ENCODE measurements around the gene CLTCL1. TPM values are rescaled to one million over a fixed set of nuclear protein-coding genes. Genes with fewer than 3 reads are reported as not detected.

CLTCL1 gene
- total and polyA plus RNA-seq, 12 donors: 13.0 to 62.8 (median 21.8) TPM

DNA sequence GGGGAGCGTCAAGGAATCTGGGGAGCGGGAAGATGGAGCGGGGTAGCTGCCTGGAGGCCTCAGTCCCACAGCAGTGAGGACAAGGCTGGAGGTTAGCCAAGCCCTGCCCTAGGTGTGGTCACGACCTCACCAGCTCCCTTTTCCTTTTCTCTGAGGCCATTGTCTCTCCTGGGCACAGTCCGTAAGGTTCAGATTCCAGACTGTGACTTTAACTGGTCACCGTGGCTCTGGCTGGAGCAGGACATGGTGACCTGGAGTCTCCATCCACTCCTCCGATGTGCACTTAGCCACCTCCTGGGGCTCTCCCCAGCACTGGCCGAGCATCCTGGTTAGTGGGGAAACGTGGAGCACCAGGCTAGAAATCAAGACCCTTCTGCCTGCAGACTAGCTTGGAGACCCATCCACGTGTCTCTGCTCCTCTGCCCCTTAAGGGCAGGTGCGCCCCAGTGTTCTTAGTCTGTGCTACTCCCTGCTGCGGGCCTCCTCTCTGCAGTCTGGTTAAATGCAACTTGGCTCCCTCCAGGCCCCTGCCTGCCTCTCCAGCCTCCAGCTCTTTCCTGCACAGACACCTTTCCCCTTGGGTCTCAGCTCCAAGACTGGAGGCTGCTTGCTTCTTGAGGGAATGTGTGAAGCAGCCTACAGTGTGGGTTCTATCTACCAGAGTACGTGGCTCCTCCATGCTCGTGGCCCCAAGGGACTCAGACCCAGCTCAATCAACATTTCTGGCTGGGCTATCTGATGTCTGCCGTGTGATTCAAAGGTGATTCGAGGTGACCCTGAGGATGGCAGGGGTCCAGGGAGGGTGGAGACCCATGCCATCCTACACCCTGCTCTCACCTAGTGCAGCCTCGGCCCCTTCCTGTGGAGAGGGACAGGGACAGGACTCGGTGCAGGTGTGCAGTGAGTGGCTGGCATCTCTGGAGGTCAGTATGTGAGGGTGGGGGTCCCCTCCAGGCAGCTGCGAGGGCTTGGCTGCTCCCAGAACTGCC, 118.2 kb downstream of the CLTCL1 start:
- no peak overlapping the region for H3K4me3 ChIP-seq
- peaks cover 0 to 5% of the 10 kb centered on the region in 2 donors for H3K36me3 ChIP-seq (replicated peaks in 1 of 2)
- intact Hi-C loops (cut with DNase I): no loop called here
- TF ChIP-seq POLR2A (IDR thresholded peaks at IDR 0.05): no peak
- TF ChIP-seq, protein P1, sequence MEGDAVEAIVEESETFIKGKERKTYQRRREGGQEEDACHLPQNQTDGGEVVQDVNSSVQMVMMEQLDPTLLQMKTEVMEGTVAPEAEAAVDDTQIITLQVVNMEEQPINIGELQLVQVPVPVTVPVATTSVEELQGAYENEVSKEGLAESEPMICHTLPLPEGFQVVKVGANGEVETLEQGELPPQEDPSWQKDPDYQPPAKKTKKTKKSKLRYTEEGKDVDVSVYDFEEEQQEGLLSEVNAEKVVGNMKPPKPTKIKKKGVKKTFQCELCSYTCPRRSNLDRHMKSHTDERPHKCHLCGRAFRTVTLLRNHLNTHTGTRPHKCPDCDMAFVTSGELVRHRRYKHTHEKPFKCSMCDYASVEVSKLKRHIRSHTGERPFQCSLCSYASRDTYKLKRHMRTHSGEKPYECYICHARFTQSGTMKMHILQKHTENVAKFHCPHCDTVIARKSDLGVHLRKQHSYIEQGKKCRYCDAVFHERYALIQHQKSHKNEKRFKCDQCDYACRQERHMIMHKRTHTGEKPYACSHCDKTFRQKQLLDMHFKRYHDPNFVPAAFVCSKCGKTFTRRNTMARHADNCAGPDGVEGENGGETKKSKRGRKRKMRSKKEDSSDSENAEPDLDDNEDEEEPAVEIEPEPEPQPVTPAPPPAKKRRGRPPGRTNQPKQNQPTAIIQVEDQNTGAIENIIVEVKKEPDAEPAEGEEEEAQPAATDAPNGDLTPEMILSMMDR (IDR thresholded peaks at IDR 0.05): no peak
- 69 to 76% (median 72%) methylated on average over 12 to 19 of the region's 19 CpGs for WGBS, 4 donors
- H3K27ac ChIP-seq: peak overlapping the region in 4 of 5 donors; percentile 35 to 93 (median 46)
- peaks cover 7% of the 10 kb centered on the region for H3K27me3 ChIP-seq
- peaks cover 44 to 51% of the 10 kb centered on the region in 2 donors for H3K4me1 ChIP-seq (replicated peaks in 1 of 2)
- no peaks in the 10 kb centered on the region for H3K9me3 ChIP-seq (replicated peaks in 1 of 3)
- no peak for DNase-seq

- intact Hi-C loops (cut with DNase I): no loop called here
- H3K4me3 ChIP-seq: peak overlapping the region; percentile 85 to 96 (median 88)
- peaks cover 7% of the 10 kb centered on the region for H3K27me3 ChIP-seq
- H3K4me1 ChIP-seq (replicated peaks in 1 of 2): peaks cover 39 to 46% of the 10 kb centered on the region in 2 donors
- H3K27ac ChIP-seq: peak overlapping the region; percentile 44 to 95 (median 83)
- H3K36me3 ChIP-seq (replicated peaks in 1 of 2): peaks cover 0 to 5% of the 10 kb centered on the region in 2 donors
- 32 to 53% (median 37%) methylated on average over 10 to 13 of the region's 13 CpGs for WGBS, 4 donors
- no peaks in the 10 kb centered on the region for H3K9me3 ChIP-seq (replicated peaks in 1 of 3)
- TF ChIP-seq POLR2A (IDR thresholded peaks at IDR 0.05): no peak
- TF ChIP-seq, protein P1 (IDR thresholded peaks at IDR 0.05): no peak
- DNase-seq: no peak
Measured at GRCh38 chr22:19172213-19173046, 119.1 kb downstream of the CLTCL1 start.

GRCh38 chr22:19169947-19170318, 121.6 kb downstream of the CLTCL1 start:
- Histone ChIP-seq H3K36me3 (replicated peaks in 1 of 2) (no peaks in the 10 kb centered on the region), H3K27me3 (peaks cover 9% of the 10 kb centered on the region), H3K4me3 (peak overlapping the region in 1 of 4 donors; percentile 42), H3K4me1 (replicated peaks in 1 of 2) (peaks cover 34 to 37% of the 10 kb centered on the region in 2 donors), H3K9me3 (replicated peaks in 1 of 3) (no peaks in the 10 kb centered on the region), H3K27ac (no peak overlapping the region)
- DNase-seq: no peak
- TF ChIP-seq, protein P1 (IDR thresholded peaks at IDR 0.05): no peak
- no peak for TF ChIP-seq POLR2A (IDR thresholded peaks at IDR 0.05)
- intact Hi-C loops (cut with DNase I): no loop called here
- 49 to 61% (median 57%) methylated on average over 1 to 7 of the region's 7 CpGs for WGBS, 4 donors
